Tibial artery (tissue), 4 donors: Measurements from ENCODE around the gene PSTPIP1.
A peak's percentile ranks its signal among the peaks of the same experiment; 100 is the strongest.

Experiments
- DNase-seq, 2 donors: peaks; one replicate each; pipeline ENCODE4 v3.0.0-alpha.2; 2019
- H3K27ac ChIP-seq, 2 donors: fragments of 200-600 bp; sonication (generic) in 1 of 2; 1 replicate in 1 of 2; 2 replicates in 1 of 2; pipeline ENCODE4 v1.5.1; 2018 to 2019; ENCODE audit warnings: mild to moderate bottlenecking in 1 of 2
- H3K27me3 ChIP-seq, 2 donors: fragments of 200-600 bp; sonication (generic) in 1 of 2; one replicate each; pipeline versions ENCODE4 v1.5.1 to v1.6.0; 2016 to 2019
- H3K36me3 ChIP-seq, 3 donors: fragments of 200-600 bp; sonication (generic) in 2 of 3; one replicate each; pipeline ENCODE4 v1.5.1; 2016 to 2019; ENCODE audit warnings: mild to moderate bottlenecking in 2 of 3
- H3K4me1 ChIP-seq, 4 donors: fragments of 200-600 bp; sonication (generic) in 2 of 4; 1 replicate in 3 of 4; 2 replicates in 1 of 4; pipeline ENCODE4 v1.5.1; 2016 to 2019
- H3K4me3 ChIP-seq, 2 donors: fragments of 200-600 bp; sonication (generic) in 1 of 2; 1 replicate in 1 of 2; 2 replicates in 1 of 2; pipeline ENCODE4 v1.5.1; 2018 to 2019; ENCODE audit warnings: mild to moderate bottlenecking in 2 of 2
- H3K9me3 ChIP-seq, 3 donors: fragments of 200-600 bp; sonication (generic) in 1 of 3; one replicate each; pipeline ENCODE4 v1.5.1; 2016 to 2019
- CTCF ChIP-seq, 2 experiments: fragments of 200-600 bp in 1 of 2; fragments of 450-650 bp in 1 of 2; IDR thresholded peaks; one replicate each; pipeline ENCODE4 v1.5.1; 2017 to 2019; ENCODE audit warnings: antibody characterized with exemption in 2 of 2, mild to moderate bottlenecking in 1 of 2, moderate library complexity in 1 of 2
- intact Hi-C: fragments of 100-400 bp; cut with DNase I; formaldehyde crosslinking; loops from one replicate; pipeline ENCODE4 v1.15.0; 2023; ENCODE audit warnings: low total_unique reads

The PSTPIP1 gene

GRCh38 chr15:77027111-77027696, 32.3 kb downstream of the PSTPIP1 start:
- peak; percentile 17 to 44 for DNase-seq
- intact Hi-C loops, result no loop called here
- no peak overlapping the region for H3K27ac ChIP-seq
- peaks cover 0 to 27% of the 10 kb centered on the region in 2 donors for H3K27me3 ChIP-seq
- TF ChIP-seq CTCF (IDR thresholded peaks at IDR 0.05), result no peak
- peaks cover 0 to 12% (median 6%) of the 10 kb centered on the region in 4 donors for H3K4me1 ChIP-seq
- H3K36me3 ChIP-seq, result no peaks in the 10 kb centered on the region
- no peaks in the 10 kb centered on the region for H3K9me3 ChIP-seq
- no peak overlapping the region for H3K4me3 ChIP-seq

GRCh38 chr15:77027697-77028450, 32.9 kb downstream of the PSTPIP1 start:
- peak overlapping the region in 1 of 2 donors; percentile 18 for H3K4me3 ChIP-seq
- intact Hi-C loops, result no loop called here
- no peaks in the 10 kb centered on the region for H3K9me3 ChIP-seq
- peaks cover 0 to 29% of the 10 kb centered on the region in 2 donors for H3K27me3 ChIP-seq
- H3K4me1 ChIP-seq, result peaks cover 0 to 12% (median 6%) of the 10 kb centered on the region in 4 donors
- H3K36me3 ChIP-seq, result no peaks in the 10 kb centered on the region
- DNase-seq, result peak; percentile 16 to 60
- no peak overlapping the region for H3K27ac ChIP-seq
- TF ChIP-seq CTCF (IDR thresholded peaks at IDR 0.05), result no peak

GRCh38 chr15:77028451-77029165, 33.7 kb downstream of the PSTPIP1 start:
- peak overlapping the region in 1 of 2 donors; percentile 18 for H3K4me3 ChIP-seq
- H3K36me3 ChIP-seq, result no peaks in the 10 kb centered on the region
- H3K4me1 ChIP-seq, result peaks cover 0 to 12% (median 6%) of the 10 kb centered on the region in 4 donors
- no peak for TF ChIP-seq CTCF (IDR thresholded peaks at IDR 0.05)
- no peaks in the 10 kb centered on the region for H3K9me3 ChIP-seq
- intact Hi-C loops, result no loop called here
- DNase-seq, result peak; percentile 8 to 58
- no peak overlapping the region for H3K27ac ChIP-seq
- H3K27me3 ChIP-seq, result peaks cover 0 to 29% of the 10 kb centered on the region in 2 donors

GRCh38 chr15:77029166-77030047, 34.5 kb downstream of the PSTPIP1 start:
- intact Hi-C loops, result no loop called here
- TF ChIP-seq CTCF (IDR thresholded peaks at IDR 0.05), result no peak
- peak in 1 of 2 donors; percentile 61 for DNase-seq
- Histone ChIP-seq H3K4me1 (peaks cover 0 to 7% (median 6%) of the 10 kb centered on the region in 4 donors), H3K9me3 (no peaks in the 10 kb centered on the region), H3K27ac (no peak overlapping the region), H3K27me3 (peaks cover 0 to 25% of the 10 kb centered on the region in 2 donors), H3K4me3 (no peak overlapping the region), H3K36me3 (no peaks in the 10 kb centered on the region)
